Measurements from ENCODE around the gene TRMT44.

The TRMT44 gene

GRCh38 chr4:8501781-8502180 is 61.2 kb downstream of the TRMT44 start:
- DNase-seq (ENCODE audit: extremely low spot score) = no peak
- POLR2A ChIA-PET = no interaction called here
- CTCF ChIA-PET = no interaction called here
- TF ChIP-seq HDGF (IDR thresholded peaks at IDR 0.05; ENCODE audit: borderline replicate concordance) (no peak), CTBP1 (IDR thresholded peaks at IDR 0.05; ENCODE audit: borderline replicate concordance) (no peak)

GRCh38 chr4:8502371-8502770 is 61.8 kb downstream of the TRMT44 start:
- no peak for DNase-seq (ENCODE audit: extremely low spot score)
- ChIA-PET POLR2A (no interaction called here), CTCF (no interaction called here)

GRCh38 chr4:8502836-8503585 is 62.4 kb downstream of the TRMT44 start:
- ChIA-PET POLR2A (no interaction called here), CTCF (no interaction called here)
- no peak for TF ChIP-seq FOXM1 (IDR thresholded peaks at IDR 0.05; ENCODE audit: borderline replicate concordance)
- no peak for TF ChIP-seq NFRKB (IDR thresholded peaks at IDR 0.05)
- TF ChIP-seq ELF4 (IDR thresholded peaks at IDR 0.05) = no peak
- no peak for TF ChIP-seq BHLHE40 (IDR thresholded peaks at IDR 0.05; ENCODE audit: borderline replicate concordance)
- TF ChIP-seq FOXK2 (IDR thresholded peaks at IDR 0.05) = no peak
- no peak for TF ChIP-seq ZNF384 (IDR thresholded peaks at IDR 0.05)
- TF ChIP-seq ARNT (IDR thresholded peaks at IDR 0.05) = no peak
- DNase-seq (ENCODE audit: extremely low spot score) = no peak

More at GRCh38 chr4:8502371-8502770, 61.8 kb downstream of the TRMT44 start:
- TF ChIP-seq ELF4 (IDR thresholded peaks at IDR 0.05) (no peak), ARNT (IDR thresholded peaks at IDR 0.05) (no peak), FOXM1 (IDR thresholded peaks at IDR 0.05; ENCODE audit: borderline replicate concordance) (no peak), NFRKB (IDR thresholded peaks at IDR 0.05) (no peak), SP1 (IDR thresholded peaks at IDR 0.05) (no peak), LEF1 (IDR thresholded peaks at IDR 0.05; ENCODE audit: borderline replicate concordance) (no peak), BHLHE40 (IDR thresholded peaks at IDR 0.05; ENCODE audit: borderline replicate concordance) (no peak), TARDBP (IDR thresholded peaks at IDR 0.05) (no peak), L3MBTL2 (conservative IDR thresholded peaks at IDR 0.05) (no peak), CTBP1 (IDR thresholded peaks at IDR 0.05; ENCODE audit: borderline replicate concordance) (no peak), FOXA1 (IDR thresholded peaks at IDR 0.05) (no peak), FOXK2 (IDR thresholded peaks at IDR 0.05) (no peak), PKNOX1 (IDR thresholded peaks at IDR 0.05) (no peak), HDGF (IDR thresholded peaks at IDR 0.05; ENCODE audit: borderline replicate concordance) (no peak), ZNF384 (IDR thresholded peaks at IDR 0.05) (no peak), SUZ12 (IDR thresholded peaks at IDR 0.05) (no peak)

GRCh38 chr4:8503801-8504200 is 63.2 kb downstream of the TRMT44 start:
- no peak for DNase-seq (ENCODE audit: extremely low spot score)
- ChIA-PET CTCF (interaction anchor here (1.2 kb wide), 2 partner anchors 32 to 93 kb away, joined by 3 to 5 read pairs; no protein-coding TSS in a partner anchor), POLR2A (no interaction called here)
- TF ChIP-seq PKNOX1 (IDR thresholded peaks at IDR 0.05) (no peak), ZNF384 (IDR thresholded peaks at IDR 0.05) (no peak), LEF1 (IDR thresholded peaks at IDR 0.05; ENCODE audit: borderline replicate concordance) (no peak), ARNT (IDR thresholded peaks at IDR 0.05) (no peak), SUZ12 (IDR thresholded peaks at IDR 0.05) (no peak), BHLHE40 (IDR thresholded peaks at IDR 0.05; ENCODE audit: borderline replicate concordance) (no peak), ELF4 (IDR thresholded peaks at IDR 0.05) (no peak), CTBP1 (IDR thresholded peaks at IDR 0.05; ENCODE audit: borderline replicate concordance) (no peak), NFRKB (IDR thresholded peaks at IDR 0.05) (no peak), L3MBTL2 (conservative IDR thresholded peaks at IDR 0.05) (no peak), HDGF (IDR thresholded peaks at IDR 0.05; ENCODE audit: borderline replicate concordance) (no peak), FOXK2 (IDR thresholded peaks at IDR 0.05) (no peak), SP1 (IDR thresholded peaks at IDR 0.05) (no peak), FOXM1 (IDR thresholded peaks at IDR 0.05; ENCODE audit: borderline replicate concordance) (no peak), TARDBP (IDR thresholded peaks at IDR 0.05) (no peak), FOXA1 (IDR thresholded peaks at IDR 0.05) (no peak)

GRCh38 chr4:8504279-8505007 is 63.9 kb downstream of the TRMT44 start:
- TF ChIP-seq FOXM1 (IDR thresholded peaks at IDR 0.05; ENCODE audit: borderline replicate concordance) = no peak
- no peak for TF ChIP-seq FOXA1 (IDR thresholded peaks at IDR 0.05)
- no peak for TF ChIP-seq LEF1 (IDR thresholded peaks at IDR 0.05; ENCODE audit: borderline replicate concordance)
- ChIA-PET CTCF (interaction anchor here (1.2 kb wide), 2 partner anchors 32 to 92 kb away, joined by 3 to 5 read pairs; no protein-coding TSS in a partner anchor), POLR2A (no interaction called here)
- DNase-seq (ENCODE audit: extremely low spot score) = no peak

GRCh38 chr4:8505229-8505628 is 64.7 kb downstream of the TRMT44 start:
- ChIA-PET CTCF (interaction anchor here (1.2 kb wide), 1 partner anchor 91 kb away, joined by 3 read pairs; no protein-coding TSS in a partner anchor), POLR2A (no interaction called here)
- no peak for TF ChIP-seq SP1 (IDR thresholded peaks at IDR 0.05)
- no peak for TF ChIP-seq FOXA1 (IDR thresholded peaks at IDR 0.05)
- TF ChIP-seq HDGF (IDR thresholded peaks at IDR 0.05; ENCODE audit: borderline replicate concordance) = no peak
- no peak for TF ChIP-seq ZNF384 (IDR thresholded peaks at IDR 0.05)
- no peak for DNase-seq (ENCODE audit: extremely low spot score)

- no peak for DNase-seq (ENCODE audit: extremely low spot score)
- POLR2A ChIA-PET = no interaction called here
- no peak for TF ChIP-seq CTBP1 (IDR thresholded peaks at IDR 0.05; ENCODE audit: borderline replicate concordance)
- TF ChIP-seq ZNF384 (IDR thresholded peaks at IDR 0.05) = no peak
- no peak for TF ChIP-seq ELF4 (IDR thresholded peaks at IDR 0.05)
- TF ChIP-seq LEF1 (IDR thresholded peaks at IDR 0.05; ENCODE audit: borderline replicate concordance) = no peak
- TF ChIP-seq FOXA1 (IDR thresholded peaks at IDR 0.05) = no peak
- TF ChIP-seq PKNOX1 (IDR thresholded peaks at IDR 0.05) = no peak
- TF ChIP-seq ARNT (IDR thresholded peaks at IDR 0.05) = no peak
- TF ChIP-seq BHLHE40 (IDR thresholded peaks at IDR 0.05; ENCODE audit: borderline replicate concordance) = no peak
- TF ChIP-seq SUZ12 (IDR thresholded peaks at IDR 0.05) = no peak
- no peak for TF ChIP-seq L3MBTL2 (conservative IDR thresholded peaks at IDR 0.05)
- CTCF ChIA-PET = no interaction called here
These were observed 65.4 kb downstream of the TRMT44 start for GRCh38 chr4:8506006-8506372.
